Fibroblast of gingiva (primary cell): ENCODE results near the gene SERPIND1.

Source experiments
- DNase-seq: peaks from one replicate; pipeline ENCODE4 v3.0.0-alpha.2; 2011; ENCODE audit warnings: low read depth

The SERPIND1 gene

GRCh38 chr22:20775342-20775895 lies 1.5 kb downstream of the SERPIND1 start:
- DNase-seq, result no peak

GRCh38 chr22:20776624-20777405 lies 2.9 kb downstream of the SERPIND1 start:
- no peak for DNase-seq

- peak; percentile 72 for DNase-seq
These were observed 3.7 kb downstream of the SERPIND1 start for GRCh38 chr22:20777420-20778177.

GRCh38 chr22:20779014-20779817 lies 5.3 kb downstream of the SERPIND1 start:
- DNase-seq, result no peak

GRCh38 chr22:20779818-20780158 lies 5.9 kb downstream of the SERPIND1 start:
- DNase-seq, result no peak

- DNase-seq, result no peak
These were observed 7.5 kb downstream of the SERPIND1 start for GRCh38 chr22:20781272-20781990.

- no peak for DNase-seq
These were observed 8.2 kb downstream of the SERPIND1 start for GRCh38 chr22:20782083-20782482.

GRCh38 chr22:20782596-20783299 lies 8.8 kb downstream of the SERPIND1 start:
- no peak for DNase-seq

GRCh38 chr22:20783300-20783673 lies 9.4 kb downstream of the SERPIND1 start:
- DNase-seq, result no peak

GRCh38 chr22:20783844-20784723 lies 10.2 kb downstream of the SERPIND1 start:
- peak; percentile 52 for DNase-seq

GRCh38 chr22:20785415-20785814 lies 11.5 kb downstream of the SERPIND1 start:
- DNase-seq, result no peak

GRCh38 chr22:20786048-20786447 lies 12.1 kb downstream of the SERPIND1 start:
- DNase-seq, result no peak

- DNase-seq, result no peak
These were observed 12.6 kb downstream of the SERPIND1 start for GRCh38 chr22:20786536-20786979.

- DNase-seq, result no peak
These were observed 13.3 kb downstream of the SERPIND1 start for GRCh38 chr22:20787223-20787622.

GRCh38 chr22:20787746-20788626 lies 14.1 kb downstream of the SERPIND1 start:
- no peak for DNase-seq

- DNase-seq, result no peak
These were observed 14.9 kb downstream of the SERPIND1 start for GRCh38 chr22:20788627-20789344.

- no peak for DNase-seq
These were observed 18.5 kb downstream of the SERPIND1 start for GRCh38 chr22:20792221-20792965.
